GM18505 (cell line): ENCODE measurements around the gene APBA1.
"Not testable (repeated sequence)": the region's sequence is repeated elsewhere in the genome, so short reads cannot be mapped to it uniquely, and the experiment has no call there.

Experiments used
- ATAC-seq: cut with Tn5 transposase; IDR thresholded peaks from one replicate; pipeline ENCODE4 v1.9.1; 2021; ENCODE audit not compliant: unreplicated experiment
- POLR2A ChIP-seq: IDR thresholded peaks from 4 replicates; pipeline ENCODE4 v1.6.1; 2011; ENCODE audit warnings: borderline replicate concordance; ENCODE audit not compliant: insufficient read depth, insufficient read length; ENCODE audit errors: extremely low read depth

The APBA1 gene

DNA sequence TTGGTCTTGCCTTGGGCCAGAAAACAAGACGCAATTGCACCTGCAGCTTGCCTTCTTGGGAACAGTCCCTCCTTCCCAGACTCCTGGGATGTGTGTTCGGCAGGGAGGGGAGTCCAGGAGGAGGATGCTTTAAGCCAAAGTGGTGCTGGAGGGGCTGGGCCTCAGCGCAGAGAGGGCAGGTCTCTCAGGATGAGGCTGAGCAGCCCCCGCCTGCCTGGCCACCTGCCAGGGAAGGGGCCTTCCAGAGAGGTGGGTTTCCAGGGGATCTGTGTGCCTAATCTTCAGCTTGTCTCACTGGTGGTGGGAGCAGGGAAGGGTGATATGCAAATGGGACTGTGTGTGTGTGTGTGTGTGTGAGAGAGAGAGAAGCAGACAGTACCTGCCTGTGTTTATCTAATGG lies 242.0 kb downstream of the APBA1 start:
- TF ChIP-seq POLR2A = no peak
- no peak for ATAC-seq

DNA sequence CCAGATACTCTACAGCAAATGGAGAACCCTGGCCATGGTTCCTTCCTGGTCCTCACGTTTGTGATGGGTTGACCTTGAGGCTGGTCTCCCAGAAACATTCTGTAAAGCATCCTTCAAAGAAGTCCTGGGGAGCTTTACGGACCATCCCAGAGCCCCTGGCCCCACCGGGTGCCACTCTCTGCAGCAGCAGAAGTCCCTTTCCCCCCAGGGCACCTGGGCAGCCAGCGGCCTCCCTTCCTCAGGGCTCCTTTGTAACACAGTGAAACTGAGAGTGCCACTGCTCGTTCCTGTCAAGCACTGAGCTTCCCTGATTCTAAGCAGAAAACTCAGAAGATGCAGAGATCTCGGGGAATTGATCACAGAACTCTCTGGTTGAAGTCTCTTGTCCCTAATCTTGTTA lies 242.9 kb downstream of the APBA1 start:
- ATAC-seq = no peak
- TF ChIP-seq POLR2A = no peak

DNA sequence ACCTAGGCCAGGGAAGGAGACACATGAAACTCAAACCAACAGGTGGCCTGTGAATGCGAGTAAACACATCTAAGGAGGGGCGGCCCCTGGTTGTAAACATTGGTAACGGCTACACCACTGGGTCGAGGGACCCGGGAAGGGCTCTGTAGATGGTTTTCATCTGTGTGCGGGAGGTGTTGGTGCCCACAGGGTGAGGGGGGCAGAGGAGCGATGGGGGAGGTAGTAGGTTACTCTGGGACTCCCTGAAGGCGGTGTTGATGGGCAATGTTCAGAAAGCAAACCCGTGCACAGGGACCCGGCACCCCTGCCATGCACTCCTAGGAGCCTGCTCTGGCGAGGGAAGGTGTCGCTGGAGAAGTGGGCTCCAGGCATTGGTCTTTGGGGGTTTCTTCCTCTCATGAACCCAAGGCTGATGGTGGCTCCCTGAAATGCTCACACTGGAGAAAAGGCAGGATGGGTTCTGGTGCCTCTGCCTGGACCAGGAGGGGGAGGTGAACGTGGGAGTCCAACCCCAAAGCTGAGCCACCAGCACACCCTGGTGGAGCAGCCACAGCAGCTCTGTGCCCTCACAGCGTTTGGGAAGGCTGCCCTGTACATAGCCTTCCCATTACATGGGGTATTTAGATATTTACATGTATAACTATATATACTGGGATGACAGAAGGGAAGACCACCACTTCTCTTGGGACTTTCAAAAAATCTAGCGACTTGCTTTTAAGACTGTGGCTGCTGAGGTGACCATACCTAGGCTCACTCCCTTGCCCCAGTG lies 244.0 kb downstream of the APBA1 start:
- no peak for TF ChIP-seq POLR2A
- ATAC-seq = no peak

DNA sequence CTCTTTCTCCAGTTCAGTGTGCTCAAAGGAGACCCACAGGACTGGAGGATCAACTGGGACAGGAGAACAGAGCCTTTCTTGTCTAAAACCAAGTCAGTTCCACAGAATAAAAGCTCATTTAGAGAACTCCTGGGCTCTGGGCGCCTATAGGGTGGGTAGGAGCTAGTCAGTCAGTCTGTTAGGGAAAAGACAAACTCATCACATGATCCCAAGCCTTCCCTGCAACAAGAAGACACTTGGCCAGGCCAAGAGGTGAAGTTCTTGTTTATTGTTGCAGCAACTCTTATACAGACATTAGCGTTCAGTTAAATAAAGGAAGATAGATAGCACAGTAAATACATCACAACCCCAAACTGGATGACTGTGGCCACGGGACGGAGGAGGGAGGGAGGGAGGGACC lies 244.9 kb downstream of the APBA1 start:
- no peak for ATAC-seq
- TF ChIP-seq POLR2A = no peak

DNA sequence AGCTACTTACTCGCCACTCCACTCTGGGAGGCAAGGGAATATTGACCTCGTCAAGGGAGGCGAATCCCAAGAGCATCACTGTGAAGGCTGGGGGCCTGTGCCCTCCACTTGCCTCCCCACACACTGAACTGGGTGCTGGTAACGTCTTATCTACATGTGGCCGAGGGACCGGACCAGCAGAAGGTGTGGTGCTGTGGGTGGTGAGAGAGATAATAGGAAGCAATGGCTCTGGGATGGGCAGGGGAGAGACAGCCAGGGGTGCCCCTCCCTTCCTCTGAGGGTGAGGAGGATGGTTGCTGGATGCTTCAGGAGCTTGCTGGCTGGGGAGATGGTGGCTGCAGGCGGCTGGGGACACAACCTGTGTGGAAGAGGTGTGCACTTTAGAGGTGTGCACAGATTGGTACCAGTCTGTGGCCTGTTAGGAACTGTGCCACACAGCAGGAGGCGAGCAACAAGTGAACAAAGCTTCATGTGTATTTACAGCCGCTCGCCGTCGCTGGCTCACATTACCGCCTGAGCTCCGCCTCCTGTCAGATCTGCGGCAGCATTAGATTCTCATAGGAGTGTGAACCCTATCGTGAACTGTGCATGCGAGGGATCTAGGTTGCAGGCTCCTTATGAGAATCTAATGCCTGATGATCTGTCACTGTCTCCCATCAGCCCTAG lies 246.9 kb downstream of the APBA1 start:
- no peak for ATAC-seq
- TF ChIP-seq POLR2A = no peak

DNA sequence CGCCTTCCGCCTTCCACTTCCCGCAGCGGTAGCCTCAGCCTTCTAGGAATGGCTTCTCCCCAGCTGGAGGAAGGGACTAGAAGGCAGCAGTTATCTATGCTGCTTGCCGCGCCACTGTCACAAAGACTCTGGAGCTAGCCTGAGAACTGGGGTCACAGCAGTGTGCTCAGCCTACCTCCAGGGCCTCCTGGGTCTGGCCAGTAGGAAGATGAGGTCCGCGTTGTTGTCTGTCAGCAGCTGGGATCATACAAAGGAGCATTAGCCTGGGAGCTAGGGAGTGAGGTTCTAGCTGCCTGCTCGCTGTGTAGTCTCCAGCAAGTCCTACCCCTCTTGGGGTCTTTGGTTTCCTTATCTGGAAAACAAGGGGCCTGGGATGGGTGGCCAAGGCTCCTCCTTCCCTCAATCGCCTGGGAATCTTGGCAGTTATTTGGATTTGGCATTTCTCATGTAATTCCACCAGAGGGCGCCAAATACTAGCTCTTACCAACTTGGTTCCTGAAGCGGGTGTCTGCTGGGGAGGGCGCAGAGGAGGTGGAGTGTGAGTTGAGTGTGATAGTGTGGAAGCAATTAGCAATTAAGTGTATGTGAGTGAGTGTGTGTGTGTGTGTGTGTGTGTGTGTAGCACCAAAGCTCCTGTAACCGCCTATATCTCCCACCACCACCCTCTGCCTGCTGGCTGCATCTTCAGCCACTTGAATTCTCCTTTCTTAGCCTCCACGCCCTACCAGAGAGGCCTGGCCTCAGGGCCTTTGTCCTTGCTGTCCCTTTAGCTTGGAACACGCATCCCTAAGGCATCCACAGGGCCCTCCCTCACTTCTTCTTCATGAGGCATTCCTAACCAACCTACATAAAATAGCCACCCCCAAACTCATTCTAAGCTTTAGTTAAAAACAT lies 250.0 kb downstream of the APBA1 start:
- no peak for ATAC-seq
- no peak for TF ChIP-seq POLR2A

DNA sequence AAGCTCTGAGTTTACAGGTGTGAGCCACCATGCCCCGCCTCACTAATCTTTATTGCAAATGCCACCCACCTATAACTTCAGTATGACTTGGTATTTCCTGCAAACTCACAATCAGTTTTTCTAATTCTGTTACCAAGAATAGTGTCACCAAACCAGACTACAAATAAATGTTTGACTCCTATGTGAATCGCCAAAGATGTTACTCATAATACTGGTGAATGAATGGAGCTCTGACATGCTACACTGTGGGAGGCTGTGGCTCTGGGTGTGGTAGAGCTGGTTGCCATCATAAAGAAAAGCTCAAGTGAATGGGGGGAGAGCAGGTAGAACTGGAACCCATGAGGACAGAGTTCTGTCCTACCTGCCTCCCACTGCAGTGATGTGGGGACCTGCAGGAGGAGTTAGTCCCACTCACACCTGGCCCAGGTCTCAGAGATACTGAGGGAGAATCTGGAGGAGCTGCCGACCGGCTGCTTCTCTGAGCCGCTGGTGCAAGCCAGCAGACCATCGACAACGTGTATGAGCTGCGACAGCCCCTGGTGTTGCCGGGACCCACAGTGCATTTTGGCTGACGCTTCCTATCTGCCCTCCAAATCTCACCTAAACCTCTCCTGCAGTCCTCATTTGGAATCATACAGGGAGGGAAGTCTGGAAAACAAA lies 251.4 kb downstream of the APBA1 start:
- TF ChIP-seq POLR2A = no peak
- ATAC-seq = no peak

DNA sequence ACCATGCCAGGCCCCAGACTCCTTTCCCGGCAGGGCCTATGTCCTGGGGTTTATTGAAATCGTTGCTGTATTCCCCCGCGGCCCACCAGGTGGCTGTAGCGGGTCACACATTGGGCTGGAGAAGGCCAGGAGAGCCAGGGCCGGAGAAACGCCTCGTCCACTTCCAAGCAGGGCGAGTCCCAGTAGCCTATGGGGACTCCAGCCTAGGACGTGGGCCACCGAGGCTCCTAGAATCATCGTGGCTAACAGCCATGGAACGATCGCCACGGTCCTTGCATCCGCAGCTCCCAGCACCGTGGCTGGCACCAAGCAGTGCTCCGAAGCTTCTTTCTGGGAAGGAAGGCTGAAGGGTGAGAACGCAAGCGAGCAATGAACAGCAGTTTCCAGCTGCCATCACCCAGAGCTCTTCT lies 259.4 kb downstream of the APBA1 start:
- no peak for ATAC-seq

DNA sequence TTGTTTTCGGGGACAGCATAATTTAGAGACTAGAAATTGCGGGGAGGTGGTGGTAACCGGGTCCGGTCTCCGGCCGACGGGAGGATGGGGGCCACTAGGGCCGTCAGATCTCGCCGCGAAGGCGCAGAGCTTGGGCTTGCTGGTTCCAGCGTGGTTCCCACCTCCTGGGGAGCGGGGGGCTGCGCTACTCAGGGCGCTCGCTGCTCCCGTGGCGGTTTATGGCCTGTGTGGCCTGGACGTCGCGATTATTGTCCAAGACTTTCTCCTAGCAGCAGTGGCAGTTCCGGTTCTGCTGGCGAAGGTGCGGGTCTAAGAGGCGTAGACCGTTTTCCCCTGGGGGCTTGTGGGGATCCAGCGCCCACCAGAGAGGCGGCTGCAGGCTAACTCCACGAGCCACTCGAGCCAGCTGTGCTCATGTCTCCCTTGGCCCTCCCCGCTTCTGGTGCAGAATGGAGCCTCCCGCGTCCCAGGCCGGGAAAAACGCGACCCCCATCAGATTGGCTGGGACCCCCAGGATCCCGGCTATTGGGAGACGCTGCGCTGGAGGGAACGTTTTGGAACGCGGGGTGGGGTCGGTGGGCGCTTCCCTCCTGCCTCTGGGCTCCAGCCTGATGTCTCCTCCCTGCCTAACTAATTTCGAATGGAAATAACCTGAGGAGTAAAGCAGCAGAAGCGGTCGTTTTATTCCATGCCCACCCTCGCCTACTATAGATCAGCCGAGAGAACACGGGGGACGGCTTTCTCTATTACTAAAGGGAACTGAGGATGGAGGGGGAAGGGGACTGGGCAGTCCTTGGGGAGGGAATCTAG lies 260.0 kb downstream of the APBA1 start:
- no peak for TF ChIP-seq POLR2A
- ATAC-seq = no peak

More for the DNA sequence above, 259.4 kb downstream of the APBA1 start:
- TF ChIP-seq POLR2A = no peak

DNA sequence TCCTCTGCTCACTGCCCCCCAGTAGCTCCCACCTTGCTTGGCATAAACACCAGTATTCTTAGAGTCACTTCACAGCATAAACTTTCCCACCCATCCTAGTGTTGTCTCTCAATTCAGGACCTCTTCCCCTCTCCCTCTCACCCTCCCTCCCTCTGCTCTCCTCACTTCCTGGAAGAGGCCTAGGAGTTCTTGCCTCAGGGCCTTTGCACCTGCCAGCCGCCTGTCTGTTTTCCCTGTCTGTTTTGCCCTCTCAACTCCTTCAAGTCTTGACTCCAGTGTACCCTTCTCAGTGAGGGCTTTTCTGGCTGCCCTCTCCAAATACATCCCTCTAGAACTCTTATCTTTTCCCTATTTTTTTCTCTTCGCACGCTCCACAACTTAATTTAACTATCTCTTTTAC lies 260.9 kb downstream of the APBA1 start:
- no peak for ATAC-seq
- no peak for TF ChIP-seq POLR2A

DNA sequence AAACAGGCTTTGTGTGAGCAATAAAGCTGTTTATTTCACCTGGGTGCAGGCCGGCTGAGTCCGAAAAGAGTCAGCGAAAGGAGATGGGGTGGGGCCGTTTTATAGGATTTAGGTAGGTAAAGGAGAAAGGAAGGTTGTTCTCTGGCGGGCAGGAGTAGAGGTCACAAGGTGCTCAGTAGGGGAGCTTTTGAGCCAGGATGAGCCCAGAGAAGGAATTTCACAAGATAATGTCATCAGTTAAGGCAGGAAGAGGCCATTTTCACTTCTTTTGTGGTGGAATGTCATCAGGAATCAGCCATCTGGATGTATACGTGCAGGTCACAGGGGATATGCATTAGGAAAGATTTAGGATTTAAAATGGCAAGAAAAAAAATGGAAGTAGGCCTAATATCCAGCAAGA lies 262.2 kb downstream of the APBA1 start:
- ATAC-seq = not testable (repeated sequence)

DNA sequence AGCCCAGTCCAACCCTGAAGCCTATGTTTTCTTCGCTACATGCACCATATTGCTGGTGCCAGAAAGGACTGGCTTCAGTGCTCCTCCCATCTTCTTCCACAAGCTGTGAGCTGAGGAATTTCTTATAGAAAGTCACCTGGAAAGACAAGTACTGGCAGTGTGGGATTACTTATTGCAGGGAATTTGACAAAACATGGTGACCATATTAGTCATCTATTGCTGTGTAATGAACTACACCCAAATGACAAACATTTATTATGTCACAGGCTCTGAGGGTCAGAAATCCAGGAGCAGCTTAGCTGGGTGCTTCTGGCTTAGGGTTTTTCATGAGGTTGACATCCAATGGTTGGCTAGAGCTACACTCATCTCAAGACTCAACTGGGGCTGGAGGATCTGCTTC lies 271.7 kb downstream of the APBA1 start:
- ATAC-seq = no peak
- no peak for TF ChIP-seq POLR2A
